Activated CD8-positive, alpha-beta memory T cell treated with anti-CD3 and anti-CD28 coated beads for 1 hour (primary cell): ENCODE measurements around the gene PDLIM4.

Experiments
- DNase-seq, 2 donors: peaks; one replicate each; pipeline ENCODE4 v3.0.0-alpha.2; 2020; ENCODE audit warnings: low read depth in 1 of 2; ENCODE audit errors: extremely low read depth in 1 of 2

The PDLIM4 gene

DNA sequence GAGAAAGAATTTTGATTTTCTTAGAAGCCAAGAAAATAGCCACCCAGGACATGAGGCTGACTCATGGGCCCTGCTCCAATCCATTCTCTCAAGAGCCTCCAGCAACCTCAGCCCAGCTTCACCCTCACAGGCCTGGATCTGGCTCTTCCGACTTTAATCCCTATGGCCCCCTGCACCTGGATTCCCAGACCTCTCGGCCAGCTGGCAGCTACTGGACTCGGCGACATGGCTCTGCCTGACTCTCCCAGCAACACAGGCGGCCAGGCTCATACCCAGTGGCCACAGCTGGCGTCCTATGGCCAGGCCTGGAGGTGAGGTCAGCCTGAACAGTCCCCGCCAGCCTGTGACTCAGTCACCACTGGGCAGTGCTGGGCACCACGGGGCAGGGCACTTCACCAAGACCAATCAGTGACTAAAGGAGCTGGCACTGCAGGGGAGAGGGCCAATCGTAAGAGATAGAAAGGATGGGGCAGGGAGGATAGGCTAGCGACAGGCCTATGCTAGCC is 6.2 kb upstream of the PDLIM4 start:
- no peak for DNase-seq

DNA sequence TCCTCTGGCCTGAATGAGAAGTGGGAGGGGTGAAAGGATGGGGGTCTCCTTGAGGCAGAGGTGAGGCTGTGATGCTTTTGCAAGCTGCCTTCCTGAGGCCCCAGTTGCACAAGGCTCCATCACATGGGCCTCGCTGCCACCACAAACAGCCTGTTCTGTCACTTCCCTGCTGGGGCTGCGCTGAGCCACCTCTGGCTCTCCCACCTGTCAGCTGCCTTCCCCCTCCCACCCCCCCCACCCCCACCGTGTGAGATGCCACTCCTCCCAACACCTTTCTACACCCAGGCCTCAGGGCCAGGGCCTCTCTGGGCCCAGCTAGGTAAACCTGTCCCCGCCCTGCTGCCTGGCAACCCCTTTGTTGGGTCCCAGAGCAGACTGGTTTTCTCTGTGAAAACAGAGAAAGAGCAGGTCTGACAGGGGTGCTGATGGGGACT is 4.5 kb upstream of the PDLIM4 start:
- DNase-seq, result no peak

DNA sequence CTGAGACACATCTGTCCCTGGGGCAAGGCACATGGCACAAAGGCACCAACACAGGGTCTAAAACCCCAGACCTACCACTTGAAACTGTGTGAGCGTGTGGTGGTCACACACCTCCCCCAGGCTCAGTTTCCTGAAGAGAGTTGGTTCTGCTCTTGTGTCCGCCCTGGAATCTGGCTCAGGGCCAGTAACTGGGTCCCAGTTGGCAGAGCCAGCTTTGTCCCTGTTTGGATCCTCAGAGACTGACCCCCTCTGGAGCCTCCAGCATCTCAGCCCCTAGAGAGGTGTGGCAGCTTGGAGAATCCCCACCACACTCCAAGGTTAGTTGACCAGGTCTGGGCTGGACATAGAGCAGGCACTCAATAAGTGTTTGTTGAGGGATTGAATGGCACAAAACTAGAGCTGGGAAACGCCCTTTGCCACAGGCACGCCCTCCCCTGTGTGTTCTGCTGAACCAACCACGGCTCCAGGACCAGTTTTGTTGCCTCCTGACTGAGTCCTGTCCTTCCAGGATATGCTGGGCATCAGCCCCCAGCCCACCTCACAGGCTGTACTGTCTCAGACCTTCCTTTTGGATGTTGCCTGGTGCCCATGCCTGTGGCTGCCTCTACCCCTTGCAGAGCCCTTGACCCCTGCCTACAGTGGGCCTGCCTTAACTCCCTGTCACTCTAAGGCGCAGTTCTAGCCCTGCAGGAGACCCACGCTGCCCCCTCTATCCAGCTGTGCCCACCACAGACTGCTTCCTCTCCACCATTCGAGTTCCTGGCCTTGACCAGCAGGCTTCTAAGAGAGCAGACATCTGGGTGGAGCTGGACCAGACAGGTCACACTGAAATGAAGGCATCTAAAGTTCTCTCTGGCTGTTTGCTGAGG is 3.8 kb upstream of the PDLIM4 start:
- DNase-seq, result no peak

DNA sequence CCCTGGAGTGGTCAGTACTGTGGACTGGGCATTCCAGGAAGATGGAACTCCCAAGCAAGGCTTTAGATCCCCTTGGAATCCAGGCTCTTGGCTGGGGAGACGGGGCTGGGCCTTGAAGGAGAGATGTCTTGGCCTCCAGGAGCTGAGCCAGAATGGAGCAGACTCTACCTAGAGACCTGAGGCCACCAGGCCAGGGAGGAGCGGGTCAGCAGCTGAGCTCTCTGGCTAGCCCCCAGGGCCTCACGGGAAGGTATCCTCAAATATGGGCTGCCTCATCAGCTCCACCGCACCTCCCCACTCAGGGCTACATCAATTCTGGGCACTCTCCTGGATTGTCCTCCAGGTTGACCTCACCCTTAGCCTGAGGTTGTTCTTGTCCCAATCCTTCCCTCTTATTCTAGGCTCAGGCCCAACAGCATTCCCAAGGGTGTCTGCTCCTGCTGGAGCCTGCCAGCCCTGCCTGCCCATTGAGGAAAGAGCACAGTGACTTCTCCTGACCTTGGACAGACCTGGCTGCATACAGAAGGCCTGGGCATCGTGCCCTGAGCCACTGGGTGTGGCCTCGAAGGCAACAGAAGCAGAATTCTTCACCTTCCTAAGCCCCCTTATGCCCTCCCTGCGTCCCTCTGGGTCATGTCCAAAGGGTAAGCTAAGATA is 3.0 kb upstream of the PDLIM4 start:
- DNase-seq, result no peak

DNA sequence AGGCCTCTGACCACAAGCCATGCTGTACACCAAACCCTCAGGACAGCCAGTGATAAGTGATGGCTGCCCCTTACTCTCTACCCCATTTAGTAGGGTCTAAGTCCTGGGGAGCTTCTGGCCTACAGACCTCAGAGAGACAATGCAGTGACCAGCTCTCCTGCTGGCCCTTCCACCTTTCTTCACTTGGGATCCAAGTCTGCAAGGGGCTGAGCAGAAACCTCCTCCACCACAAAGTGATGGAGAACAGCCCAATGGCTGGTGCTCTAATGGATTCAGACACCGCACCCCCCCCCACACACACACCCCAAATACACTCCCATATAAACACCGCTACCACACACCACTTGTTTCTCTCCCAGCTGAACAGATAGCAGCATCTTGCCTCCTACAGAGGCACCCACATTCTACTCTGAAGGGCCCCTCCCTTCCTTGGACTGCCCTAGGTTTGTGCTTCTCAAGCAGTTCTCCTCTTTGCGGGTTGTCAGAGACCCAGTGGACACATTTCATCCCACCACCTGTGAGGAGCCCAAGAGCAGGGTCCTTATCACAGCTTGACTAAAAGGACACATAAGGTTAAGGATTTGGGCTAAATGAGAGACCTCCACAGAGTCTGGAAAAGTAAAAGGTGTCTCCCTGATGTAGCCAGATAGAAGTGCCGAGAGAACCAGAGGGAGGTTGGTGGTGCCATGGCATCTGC is 1.3 kb upstream of the PDLIM4 start:
- DNase-seq, result no peak

DNA sequence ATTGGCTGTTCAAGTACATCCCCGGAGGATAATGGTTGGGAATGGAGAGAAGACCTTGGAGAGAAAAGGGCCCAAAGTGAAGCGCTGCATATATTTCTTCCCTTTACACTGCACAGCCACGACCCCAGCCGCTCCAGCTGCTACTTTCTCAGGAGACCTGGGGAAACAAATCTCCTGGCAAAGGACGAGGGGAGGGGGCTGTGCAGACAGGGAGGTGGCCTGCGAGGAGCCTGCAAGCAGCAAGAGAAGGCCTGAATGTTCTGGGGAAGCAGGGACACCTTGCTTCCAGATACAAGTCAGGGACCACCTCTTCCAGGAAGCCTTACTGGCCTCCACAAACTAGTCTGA is 739 bp upstream of the PDLIM4 start:
- DNase-seq, result no peak

DNA sequence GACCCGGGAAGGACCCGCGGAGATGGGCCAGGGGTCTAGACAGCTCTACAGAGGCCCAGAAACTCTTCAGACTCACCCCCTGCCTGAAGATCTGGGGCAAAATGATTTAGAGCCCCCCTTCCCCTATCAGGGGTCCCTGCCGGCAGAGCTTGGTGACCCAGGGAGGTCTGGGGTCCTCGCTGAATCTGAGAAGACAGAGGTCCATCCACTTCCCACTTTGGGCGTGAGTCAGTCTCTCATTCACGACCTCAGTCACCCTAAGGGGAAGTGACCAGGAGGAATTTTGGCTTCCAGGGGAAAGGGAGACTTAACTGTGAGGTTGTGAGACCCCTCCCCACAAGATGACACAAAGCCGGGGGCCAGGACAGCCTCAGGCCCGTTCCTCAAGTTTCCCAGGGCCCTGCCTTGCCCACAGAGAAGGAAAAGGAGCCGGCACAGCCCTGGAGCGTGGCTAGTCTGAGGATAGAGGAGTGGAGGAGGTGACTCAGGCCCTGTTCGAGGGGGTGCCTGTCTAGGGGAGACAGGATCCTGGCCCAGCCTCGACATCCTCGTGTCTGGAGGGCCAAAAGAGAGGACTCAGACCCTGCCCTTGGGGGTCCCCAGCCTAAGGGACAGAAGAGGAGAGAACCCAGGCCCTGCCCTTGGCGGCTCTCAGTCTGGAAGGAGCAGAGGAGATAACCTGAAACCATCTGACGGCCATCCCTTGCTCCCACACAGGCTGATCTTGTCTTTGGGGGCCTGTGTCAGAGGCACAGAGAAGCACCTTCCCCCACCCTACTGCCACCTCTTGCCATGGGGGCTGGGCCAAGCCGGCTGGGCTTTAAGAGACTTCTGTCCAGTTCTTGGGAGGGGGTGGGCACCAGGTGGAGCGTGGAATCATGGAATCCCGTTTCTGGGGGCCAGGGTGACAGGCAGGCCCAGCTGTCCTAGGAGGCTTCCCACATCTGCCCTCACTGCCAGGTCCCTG is 889 bp downstream of the PDLIM4 start:
- no peak for DNase-seq

DNA sequence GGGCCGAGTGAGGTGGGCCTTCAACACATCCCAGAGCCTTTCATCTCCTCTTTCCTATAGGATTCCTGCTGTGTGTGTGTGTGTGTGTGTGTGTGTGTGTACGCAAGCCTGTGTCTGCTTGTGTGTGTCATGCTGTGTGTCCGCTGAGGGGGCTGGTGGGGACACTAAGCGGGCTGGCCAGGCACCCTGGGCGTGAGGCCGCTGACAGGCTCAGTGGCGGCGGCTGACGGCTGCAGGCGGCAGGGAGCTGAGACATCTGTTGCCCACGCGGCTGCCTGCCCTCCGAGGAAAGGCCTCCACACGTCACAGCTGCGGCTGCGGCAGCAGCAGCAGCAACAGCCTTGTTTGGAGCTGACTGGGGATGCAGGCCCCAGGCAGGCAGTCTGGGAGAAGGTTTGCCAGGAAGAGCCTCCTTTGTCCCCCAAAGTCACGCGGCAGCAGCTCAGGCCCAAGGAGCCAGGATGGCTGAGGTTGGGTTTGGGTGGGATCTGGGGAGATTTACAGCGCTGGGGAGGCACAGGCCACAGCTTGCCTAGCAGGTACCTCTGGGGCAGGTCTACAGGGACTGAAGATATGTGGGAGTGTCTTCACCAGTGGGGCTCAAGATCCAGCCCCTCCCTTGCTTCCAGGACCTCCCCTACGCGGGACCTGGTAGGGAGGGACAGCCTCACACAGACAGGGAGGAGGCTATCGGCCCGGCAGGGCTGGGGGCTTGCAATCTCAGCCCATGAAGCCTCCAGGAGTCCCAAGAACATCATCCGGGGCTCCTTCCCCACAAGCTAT is 1.8 kb downstream of the PDLIM4 start:
- DNase-seq, result no peak

DNA sequence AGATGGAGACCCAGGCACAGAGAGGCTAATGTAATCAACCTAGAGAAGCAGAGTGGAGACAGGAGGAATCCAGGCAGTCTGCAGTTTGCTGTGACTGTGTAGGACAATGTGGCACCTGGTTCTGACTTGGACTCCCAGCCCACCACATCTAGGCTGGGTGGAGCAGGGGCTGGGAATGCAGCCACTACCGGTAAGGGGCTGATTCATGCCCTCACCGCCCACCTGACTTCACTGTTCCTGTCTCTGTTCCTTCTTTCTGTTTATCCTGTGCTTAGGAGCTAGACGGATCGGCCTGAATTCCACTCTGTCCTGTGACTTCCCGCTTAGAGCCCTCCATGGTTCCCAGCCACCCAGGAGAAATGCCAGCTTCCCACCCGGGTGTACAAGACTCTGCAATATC is 2.6 kb downstream of the PDLIM4 start:
- no peak for DNase-seq

DNA sequence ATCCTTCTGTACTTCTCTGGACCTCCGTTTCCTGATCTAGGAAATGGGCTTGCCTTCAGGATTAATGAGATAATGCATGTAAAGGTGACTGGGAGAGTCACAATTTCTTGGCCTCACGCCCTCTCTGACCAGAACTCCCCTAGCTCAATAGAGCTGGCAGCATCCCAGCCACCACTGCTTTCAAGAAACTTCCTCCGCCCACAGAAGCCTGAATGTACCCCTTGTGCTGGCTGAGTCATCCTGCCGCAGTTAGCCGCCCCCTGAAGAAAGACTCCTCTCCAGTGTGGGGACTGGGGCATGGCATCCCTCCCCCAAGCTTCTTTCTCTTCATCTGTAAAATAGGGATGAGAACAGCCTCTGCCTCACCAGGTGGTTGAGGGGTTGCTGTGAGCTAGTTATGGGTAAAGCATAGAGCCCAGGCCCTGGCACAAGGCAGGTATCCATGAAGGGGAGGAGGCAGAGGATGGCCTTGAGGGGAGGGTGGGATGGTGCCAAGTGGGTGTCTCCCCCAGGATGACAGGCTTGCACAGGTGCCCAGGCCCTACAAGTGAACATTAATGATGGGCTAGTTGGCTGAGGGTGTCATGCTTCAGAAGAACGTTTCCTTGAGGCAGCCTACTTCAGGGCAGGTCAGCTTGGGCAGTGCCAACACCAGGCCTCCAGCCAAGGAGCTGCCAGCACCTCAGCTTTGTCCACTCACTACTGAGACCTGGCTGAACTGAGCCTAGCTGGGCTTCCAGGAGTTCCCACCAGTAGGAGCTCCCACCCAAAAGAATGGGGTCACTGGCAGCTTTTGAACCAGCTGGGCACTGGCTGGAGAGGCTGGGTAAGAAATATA is 3.4 kb downstream of the PDLIM4 start:
- DNase-seq, result no peak

DNA sequence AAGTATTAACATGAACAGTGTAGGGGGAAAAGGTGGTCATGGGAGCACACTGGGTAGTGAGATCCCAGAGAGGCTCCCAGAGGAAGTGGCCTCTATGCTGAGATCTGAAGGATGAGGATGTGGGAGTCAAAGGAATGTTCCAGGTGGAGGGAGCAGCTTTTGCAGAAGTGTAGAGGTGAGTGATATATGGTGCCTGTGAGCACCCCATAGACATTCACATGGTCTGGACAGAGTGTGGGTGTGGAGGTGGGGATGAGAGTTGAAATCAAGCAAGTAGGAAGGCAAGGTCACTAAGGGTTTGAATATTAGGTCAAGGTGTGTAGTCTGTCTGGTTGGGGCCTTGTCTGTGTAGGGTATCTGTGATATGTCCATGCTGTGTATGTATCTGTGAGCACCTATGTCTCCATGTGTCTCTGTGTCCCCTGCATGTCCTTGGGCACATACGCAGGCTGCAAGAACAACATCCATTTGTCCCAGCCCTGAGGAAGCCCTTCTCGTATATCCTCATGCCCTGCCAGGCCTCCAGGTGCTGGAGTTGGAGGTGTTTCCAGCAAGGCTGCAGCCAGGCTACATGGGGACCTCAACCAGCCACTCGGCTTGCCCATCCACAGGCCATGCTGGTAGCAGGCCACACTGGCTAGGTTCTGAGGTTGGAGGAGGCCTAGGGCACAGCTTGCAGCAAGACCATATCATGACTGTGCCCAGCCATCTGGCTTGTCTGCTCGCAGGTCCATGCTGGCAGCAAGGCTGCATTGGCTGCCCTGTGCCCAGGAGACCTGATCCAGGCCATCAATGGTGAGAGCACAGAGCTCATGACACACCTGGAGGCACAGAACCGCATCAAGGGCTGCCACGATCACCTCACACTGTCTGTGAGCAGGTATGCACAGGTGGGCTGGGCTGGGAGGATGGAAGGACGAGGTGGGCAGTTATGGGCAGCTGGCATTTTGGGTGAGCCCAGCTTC is 4.7 kb downstream of the PDLIM4 start:
- DNase-seq, result no peak

DNA sequence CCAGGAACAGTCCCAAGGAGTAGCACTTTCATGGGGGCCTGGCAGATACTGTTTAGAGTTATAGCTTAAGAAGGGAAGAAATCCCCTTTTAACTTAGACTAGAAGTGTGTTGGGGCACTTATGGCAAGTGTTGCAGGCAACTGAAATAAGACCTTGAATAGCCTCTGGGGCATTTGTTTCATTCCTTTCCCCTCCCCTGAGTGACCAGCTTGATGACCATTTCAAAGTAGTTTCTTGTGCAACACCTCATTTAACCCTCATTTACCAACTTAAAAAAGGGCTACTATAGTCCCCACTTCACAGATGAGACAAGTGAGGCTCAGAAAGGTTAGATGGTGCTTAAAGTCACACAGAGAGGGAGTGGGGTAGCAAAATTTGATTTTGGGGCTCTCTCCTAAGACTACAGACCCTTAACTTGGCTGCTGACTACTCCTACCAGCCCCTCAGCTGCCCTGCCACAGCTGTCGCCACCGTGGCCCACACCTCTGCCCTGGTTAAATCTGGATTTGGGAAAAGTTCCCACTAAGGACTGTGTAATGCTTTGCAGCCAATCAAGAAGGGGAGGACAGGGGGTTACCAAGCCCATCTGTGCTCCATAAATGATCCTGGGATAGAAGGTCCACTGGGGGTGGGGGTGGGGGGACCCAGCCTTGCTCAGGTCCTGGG is 5.5 kb downstream of the PDLIM4 start:
- DNase-seq, result no peak

DNA sequence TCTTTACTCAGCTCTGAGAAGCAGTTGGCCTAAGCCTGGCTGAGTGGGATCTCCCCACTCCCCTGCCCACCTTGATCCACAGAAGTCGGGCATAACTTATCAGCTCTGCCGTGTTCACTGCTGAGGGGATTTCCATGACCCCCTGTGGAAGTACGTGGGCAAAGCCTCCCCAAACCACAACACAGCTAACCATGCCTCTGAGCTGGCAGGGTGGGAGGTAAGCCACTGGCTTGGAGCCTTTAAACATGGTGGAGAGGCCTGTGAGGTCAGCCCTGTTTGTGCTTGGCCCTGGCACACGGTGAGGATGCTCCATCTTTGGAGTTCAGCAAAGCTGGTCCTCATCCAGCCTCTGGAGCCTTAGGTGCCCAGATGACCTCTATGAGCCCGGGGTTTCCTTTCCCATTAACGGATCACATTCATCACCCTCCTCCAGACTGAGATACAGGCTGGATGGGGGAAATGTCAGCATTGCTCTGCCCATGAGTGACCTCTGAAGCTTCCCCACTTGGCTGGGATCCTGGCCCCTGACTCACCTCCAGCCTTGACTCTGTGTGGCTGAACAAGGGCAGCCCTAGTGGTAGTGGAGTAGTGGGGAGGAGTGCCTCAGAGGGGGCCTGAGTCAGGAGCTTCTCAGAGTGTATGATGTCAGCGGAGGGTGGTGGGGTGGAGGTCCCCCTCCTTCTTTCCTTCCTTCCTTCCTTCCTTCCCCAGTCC is 6.2 kb downstream of the PDLIM4 start:
- no peak for DNase-seq

DNA sequence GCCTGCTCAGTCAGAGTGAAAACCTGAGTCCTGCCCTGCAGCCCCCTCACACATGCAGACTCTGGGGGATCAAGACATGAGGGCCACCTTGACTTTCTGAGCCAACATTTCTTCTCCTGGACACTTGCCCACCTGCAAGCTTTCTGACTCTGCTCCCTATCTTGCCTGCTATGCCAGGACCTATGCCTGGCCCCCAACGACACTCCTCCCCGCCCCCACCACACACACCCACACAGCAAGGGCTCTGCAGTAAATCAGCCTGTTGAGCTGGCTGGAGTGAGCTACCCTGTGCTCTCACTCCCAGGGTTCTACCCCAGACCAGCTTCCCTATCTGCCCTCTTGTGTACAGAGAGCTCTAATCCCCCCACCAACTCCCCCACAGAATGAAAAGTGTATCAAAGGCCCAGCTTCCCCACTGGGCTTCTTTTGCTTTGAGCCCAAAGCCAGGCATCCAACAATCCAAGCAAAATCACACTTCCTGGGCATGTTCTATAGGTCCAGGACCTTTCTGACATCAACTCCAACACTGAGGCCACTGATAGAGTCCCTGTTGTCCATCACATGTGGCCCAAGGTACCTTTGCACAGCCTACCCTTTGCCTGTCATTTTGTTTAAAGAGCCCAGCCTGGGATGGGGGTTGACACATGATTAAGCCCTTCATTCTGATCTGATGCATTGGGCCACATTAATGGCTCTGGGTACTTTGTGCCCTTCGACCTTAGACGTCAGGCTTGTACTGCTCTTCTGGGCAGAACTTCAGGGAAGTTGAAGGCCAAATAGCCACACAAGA is 7.2 kb downstream of the PDLIM4 start:
- no peak for DNase-seq

DNA sequence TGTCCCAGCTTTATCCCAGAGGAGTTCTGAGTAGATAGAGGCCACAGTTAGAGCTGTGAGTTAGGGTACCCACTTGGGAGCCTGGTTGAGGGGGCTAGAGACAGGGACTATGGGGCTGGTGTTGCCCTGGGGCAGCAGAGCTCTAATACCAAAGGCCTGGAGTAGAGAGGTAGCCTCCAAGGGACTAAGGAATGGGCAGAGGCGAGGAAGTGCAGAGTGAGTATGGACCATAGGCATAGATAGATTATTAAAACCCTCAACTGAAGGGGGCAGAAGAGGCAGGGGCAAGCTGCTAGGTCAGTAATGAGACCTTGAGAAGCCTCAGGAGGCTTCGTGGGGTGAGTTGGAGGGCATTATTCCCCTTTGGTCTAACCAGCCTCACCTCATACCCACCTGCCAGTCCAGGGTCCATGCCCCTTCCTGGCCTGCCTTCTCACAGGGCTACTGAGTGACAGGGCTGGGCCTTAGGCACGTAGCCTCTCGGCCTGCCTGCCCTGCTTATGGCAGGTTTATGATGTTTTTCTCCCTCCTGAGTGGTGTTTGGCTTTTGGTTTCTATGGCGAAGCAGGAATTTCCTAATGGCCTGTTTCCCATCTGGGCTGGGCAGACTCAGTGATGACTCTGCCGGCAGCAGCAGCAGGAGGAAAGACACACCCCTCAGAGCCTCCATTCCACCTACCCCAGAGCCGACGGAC is 8.0 kb downstream of the PDLIM4 start:
- DNase-seq, result no peak
